H1 (cell line): Measurements from ENCODE around the gene CLN3. TPM values are rescaled to one million over a fixed set of nuclear protein-coding genes. Genes with fewer than 3 reads are reported as not detected.

Experiments
- CTCF ChIA-PET: fragments of 300-600 bp; sonication (Branson Sonifier 250); formaldehyde crosslinking; loops from one replicate; lab custom pipeline; 2021; ENCODE audit not compliant: partially characterized antibody; lab: Charles Lee
- POLR2A ChIA-PET: fragments of 300-600 bp; sonication (Branson Sonifier 250); formaldehyde crosslinking; loops from one replicate; lab custom pipeline; 2021; ENCODE audit warnings: inconsistent platforms; ENCODE audit not compliant: partially characterized antibody; lab: Charles Lee
- DNase-seq, 2 experiments: peaks; one replicate each; pipeline versions ENCODE4 v3.0.0 to v3.0.0-alpha.2; 2010 to 2022; ENCODE audit warnings: low spot score in 2 of 2, low read depth in 1 of 2, mixed read lengths in 1 of 2
- FAIRE-seq: peaks from 2 replicates; lab custom pipeline; 2011; peaks lifted over from hg19 to GRCh38; lab: Jason Lieb, UNC
- H2AFZ ChIP-seq: 2 replicates; pipeline ENCODE4 v1.8.1; 2012; ENCODE audit warnings: low read length, inconsistent platforms
- H2AK5ac ChIP-seq: 2 replicates; pipeline ENCODE4 v1.6.1; 2013; ENCODE audit warnings: low read depth, low read length
- H2BK120ac ChIP-seq: replicated peaks from 2 replicates; pipeline ENCODE3; 2013; ENCODE audit warnings: low read depth, low read length, inconsistent platforms
- H2BK12ac ChIP-seq: 2 replicates; pipeline ENCODE4 v1.6.1; 2013; ENCODE audit warnings: low read depth, low read length
- H2BK15ac ChIP-seq: 2 replicates; pipeline ENCODE4 v1.6.1; 2013; ENCODE audit warnings: low read length
- H2BK20ac ChIP-seq: 2 replicates; pipeline ENCODE4 v1.6.1; 2013; ENCODE audit warnings: low read length
- H2BK5ac ChIP-seq: 2 replicates; pipeline ENCODE4 v1.6.1; 2013; ENCODE audit warnings: low read depth, low read length
- H3K14ac ChIP-seq: 2 replicates; pipeline ENCODE4 v1.6.1; 2013; ENCODE audit warnings: inconsistent platforms; ENCODE audit not compliant: insufficient read length
- H3K18ac ChIP-seq: 2 replicates; pipeline ENCODE4 v1.6.1; 2013; ENCODE audit warnings: low read length; ENCODE audit errors: extremely low read depth
- H3K23ac ChIP-seq: 2 replicates; pipeline ENCODE4 v1.6.1; 2013; ENCODE audit warnings: inconsistent platforms; ENCODE audit not compliant: insufficient read length
- H3K23me2 ChIP-seq: 2 replicates; pipeline ENCODE4 v1.6.1; 2013; ENCODE audit warnings: low read depth, low read length
- H3K27ac ChIP-seq: 2 replicates; pipeline ENCODE4 v1.6.1; 2011; ENCODE audit warnings: low read depth, low read length, inconsistent platforms
- H3K27me3 ChIP-seq, 4 experiments: replicated peaks in 1 of 4; 1 replicate in 1 of 4; 2 replicates in 3 of 4; pipeline versions ENCODE4 v1.6.1 to v1.8.1; 2011 to 2013; ENCODE audit warnings: low read length in 3 of 4, mild to moderate bottlenecking in 3 of 4, inconsistent platforms in 2 of 4, mixed read lengths in 2 of 4, moderate library complexity in 1 of 4; ENCODE audit not compliant: control insufficient read depth in 3 of 4, insufficient read depth in 3 of 4; ENCODE audit errors: extremely low read depth in 1 of 4
- H3K36me3 ChIP-seq, 4 experiments: 2 replicates each; pipeline versions ENCODE4 v1.6.1 to v1.8.1; 2011 to 2013; ENCODE audit warnings: mild to moderate bottlenecking in 4 of 4, low read length in 3 of 4, moderate library complexity in 2 of 4, control low read depth in 1 of 4, inconsistent platforms in 1 of 4; ENCODE audit not compliant: insufficient read depth in 4 of 4, control insufficient read depth in 2 of 4
- H3K4ac ChIP-seq: replicated peaks from 2 replicates; pipeline ENCODE3; 2013; ENCODE audit warnings: low read length, low read depth, mixed read lengths, inconsistent platforms; ENCODE audit not compliant: insufficient read length
- H3K4me1 ChIP-seq, 4 experiments: replicated peaks in 1 of 4; 1 replicate in 1 of 4; 2 replicates in 3 of 4; pipeline versions ENCODE4 v1.6.1 to v1.8.1; 2011 to 2013; ENCODE audit warnings: low read length in 3 of 4, inconsistent platforms in 2 of 4, mixed read lengths in 1 of 4; ENCODE audit not compliant: insufficient read depth in 4 of 4, control insufficient read depth in 3 of 4
- H3K4me2 ChIP-seq, 2 experiments: 2 replicates each; pipeline versions ENCODE4 v1.6.1 to v1.8.1; 2011 to 2013; ENCODE audit warnings: low read depth in 2 of 2, low read length in 2 of 2, control low read depth in 1 of 2, inconsistent platforms in 1 of 2, mild to moderate bottlenecking in 1 of 2; ENCODE audit not compliant: insufficient read depth in 1 of 2
- H3K4me3 ChIP-seq, 4 experiments: fragments of 200-600, 300-600 bp in 1 of 4; sonication (generic), shearing (Covaris generic), sonication (Bioruptor Twin) in 1 of 4; 2 replicates each; pipeline versions ENCODE4 v1.5.1 to v1.8.1; 2011 to 2016; ENCODE audit warnings: low read length in 4 of 4, low read depth in 3 of 4, control low read depth in 2 of 4, inconsistent platforms in 2 of 4, mild to moderate bottlenecking in 2 of 4, mixed read lengths in 1 of 4, moderate library complexity in 1 of 4; ENCODE audit not compliant: insufficient read depth in 2 of 4; ENCODE audit errors: extremely low read depth in 1 of 4
- H3K56ac ChIP-seq: replicated peaks from 2 replicates; pipeline ENCODE3; 2013; ENCODE audit warnings: low read depth, mild to moderate bottlenecking, mixed read lengths, low read length, inconsistent platforms; ENCODE audit not compliant: insufficient read length
- H3K79me1 ChIP-seq: 2 replicates; pipeline ENCODE4 v1.6.1; 2013; ENCODE audit warnings: low read depth, low read length, control low read depth
- H3K79me2 ChIP-seq, 2 experiments: 2 replicates each; pipeline versions ENCODE4 v1.6.1 to v1.8.1; 2012 to 2013; ENCODE audit warnings: low read length in 2 of 2, mild to moderate bottlenecking in 2 of 2, inconsistent platforms in 1 of 2; ENCODE audit not compliant: insufficient read depth in 2 of 2, control insufficient read depth in 1 of 2
- H3K9ac ChIP-seq, 4 experiments: replicated peaks in 1 of 4; 1 replicate in 1 of 4; 2 replicates in 3 of 4; pipeline versions ENCODE4 v1.6.1 to v1.8.1; 2011 to 2013; ENCODE audit warnings: low read depth in 3 of 4, low read length in 3 of 4, control low read depth in 2 of 4, mild to moderate bottlenecking in 2 of 4, moderate library complexity in 2 of 4, inconsistent platforms in 1 of 4; ENCODE audit errors: extremely low read depth in 1 of 4
- H3K9me3 ChIP-seq, 2 experiments: 2 replicates each; pipeline versions ENCODE4 v1.6.1 to v1.8.1; 2012 to 2013; ENCODE audit warnings: mild to moderate bottlenecking in 2 of 2, moderate library complexity in 2 of 2, control low read depth in 1 of 2, inconsistent platforms in 1 of 2, low read depth in 1 of 2, low read length in 1 of 2, mixed read lengths in 1 of 2; ENCODE audit not compliant: insufficient read depth in 2 of 2
- H4K20me1 ChIP-seq, 2 experiments: replicated peaks in 1 of 2; 2 replicates each; pipeline versions ENCODE3 to v1.8.1; 2011 to 2013; ENCODE audit warnings: inconsistent platforms in 2 of 2, low read length in 2 of 2, mild to moderate bottlenecking in 1 of 2; ENCODE audit not compliant: insufficient read depth in 2 of 2, control insufficient read depth in 1 of 2
- H4K5ac ChIP-seq: 2 replicates; pipeline ENCODE4 v1.6.1; 2013; ENCODE audit warnings: low read length, low read depth, mixed read lengths, inconsistent platforms; ENCODE audit not compliant: insufficient read length
- H4K8ac ChIP-seq: 2 replicates; pipeline ENCODE4 v1.8.0; 2013; ENCODE audit warnings: mild to moderate bottlenecking, moderate library complexity, low read length, inconsistent platforms; ENCODE audit not compliant: insufficient read depth; ENCODE audit errors: extremely low read depth
- H4K91ac ChIP-seq: replicated peaks from 2 replicates; pipeline ENCODE3; 2013; ENCODE audit warnings: low read length, mixed read lengths, inconsistent platforms; ENCODE audit not compliant: insufficient read length
- PHF8 ChIP-seq: fragments of 200-600 bp; sonication (generic); conservative IDR thresholded peaks from 2 replicates; pipeline ENCODE4 v1.7.1; 2012; ENCODE audit warnings: low read depth, mild to moderate bottlenecking, inconsistent platforms, low read length, moderate library complexity
- WGBS, 2 experiments: shearing (Covaris generic) in 1 of 2; methylation state at CpG; one replicate each; pipeline versions ENCODE4 v1.1.6 to v1.1.7; 2013 to 2015; ENCODE audit warnings: low lambda C conversion rate in 2 of 2, mixed read lengths in 2 of 2, inconsistent platforms in 1 of 2, low coverage in 1 of 2, missing lambda C conversion rate in 1 of 2; ENCODE audit not compliant: insufficient replicate concordance in 2 of 2, insufficient coverage in 1 of 2, insufficient read length in 1 of 2; ENCODE audit errors: extremely low coverage in 1 of 2, missing lambda C conversion rate in 1 of 2; 5-methylcytosine and 5-hydroxymethylcytosine counted together
- polyA plus RNA-seq, 7 experiments: library from polyadenylated mRNA; depleted of rRNA in 3 of 7; stranded (reverse) in 5 of 7; unstranded in 2 of 7; fragments of >200 nt in 5 of 7; fragments of 200-250 nt in 2 of 7; gene quantifications; 1 replicate in 5 of 7; 2 replicates in 1 of 7; 4 replicates in 1 of 7; pipeline versions ENCODE4 v1.2.1 to v1.2.3, GENCODE V29; 2011 to 2013; ENCODE audit warnings: missing spikeins in 2 of 7, mixed read lengths in 2 of 7
- total RNA-seq: library from RNA; stranded (reverse); fragmentation: NEBNext Ultra II Directional; extraction: Animal tissue kit (Norgen Biotek cat#: 25700); gene quantifications from 2 replicates; pipeline ENCODE4 v1.2.1, GENCODE V29; 2021
- TF ChIP-seq, protein P1 (sequence below): IDR thresholded peaks from 2 replicates; pipeline ENCODE4 v1.6.1; 2011; ENCODE audit warnings: low read depth, mild to moderate bottlenecking, low read length; ENCODE audit not compliant: insufficient read depth

CLN3 gene
- total and polyA plus RNA-seq, 2 of the 8 experiments (the other 6 are each of a cell fraction or from before 2014, with no cell fraction given), result 22.9 to 44.3 TPM

DNA sequence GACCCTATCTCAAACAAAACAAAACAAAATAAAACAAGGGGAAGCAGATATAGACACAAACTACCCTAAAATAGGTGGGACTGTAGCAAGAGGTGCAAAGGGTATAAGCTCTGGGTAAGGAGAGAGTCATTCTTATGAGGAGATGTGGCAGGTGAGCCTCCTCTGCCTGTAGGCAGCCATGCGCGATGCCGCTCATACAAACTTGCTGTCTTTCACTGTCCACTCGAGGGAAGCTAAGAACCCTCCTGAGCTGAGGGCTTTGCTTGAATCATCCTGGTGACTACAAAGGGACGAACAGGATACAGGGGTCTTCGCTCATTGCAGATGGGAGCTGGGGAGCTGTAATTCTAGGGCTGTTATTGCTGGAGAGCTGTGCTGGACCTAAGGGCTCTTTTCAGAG is 29.6 kb upstream of the CLN3 start:
- H3K23ac ChIP-seq, result no peak overlapping the region
- H4K5ac ChIP-seq, result no peak overlapping the region
- H3K79me1 ChIP-seq, result no peaks in the 10 kb centered on the region
- H3K18ac ChIP-seq, result no peak overlapping the region
- DNase-seq (no peak), FAIRE-seq (no peak)
- 88% methylated on average over 6 of the region's 6 CpGs; no CpG with 5 or more reads in 1 of the 2 experiments for WGBS, 2 experiments
- H4K8ac ChIP-seq, result no peak overlapping the region
- H2BK12ac ChIP-seq, result no peak overlapping the region
- H2BK120ac ChIP-seq, result no peak overlapping the region
- no peak overlapping the region for H3K4me2 ChIP-seq
- H4K20me1 ChIP-seq, result no peaks in the 10 kb centered on the region
- H2AK5ac ChIP-seq, result no peak overlapping the region
- H3K9me3 ChIP-seq, result no peaks in the 10 kb centered on the region
- H3K79me2 ChIP-seq, result no peaks in the 10 kb centered on the region
- H3K4ac ChIP-seq, result no peak overlapping the region
- no peak overlapping the region for H3K14ac ChIP-seq
- TF ChIP-seq, protein P1, sequence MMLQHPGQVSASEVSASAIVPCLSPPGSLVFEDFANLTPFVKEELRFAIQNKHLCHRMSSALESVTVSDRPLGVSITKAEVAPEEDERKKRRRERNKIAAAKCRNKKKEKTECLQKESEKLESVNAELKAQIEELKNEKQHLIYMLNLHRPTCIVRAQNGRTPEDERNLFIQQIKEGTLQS, result no peak
- no peak for TF ChIP-seq PHF8
- no peak overlapping the region for H2BK20ac ChIP-seq
- H3K4me1 ChIP-seq, result no peaks in the 10 kb centered on the region
- ChIA-PET POLR2A (no interaction called here), CTCF (interaction anchor here (0.6 to 0.8 kb wide), 2 partner anchors 28 to 243 kb away, joined by 3 read pairs; no protein-coding TSS in a partner anchor)
- no peak overlapping the region for H4K91ac ChIP-seq
- no peak overlapping the region for H3K4me3 ChIP-seq
- H3K23me2 ChIP-seq, result no peaks in the 10 kb centered on the region
- H3K56ac ChIP-seq, result no peak overlapping the region
- no peaks in the 10 kb centered on the region for H3K36me3 ChIP-seq
- no peak overlapping the region for H3K9ac ChIP-seq
- H2BK5ac ChIP-seq, result no peak overlapping the region
- no peak overlapping the region for H2BK15ac ChIP-seq
- H2AFZ ChIP-seq, result no peak overlapping the region
- H3K27me3 ChIP-seq, result no peaks in the 10 kb centered on the region
- H3K27ac ChIP-seq, result no peak overlapping the region
